Spleen (tissue), 11 donors: ENCODE results near the gene CHST15. TPM values are rescaled to one million over a fixed set of nuclear protein-coding genes. Genes with fewer than 3 reads are reported as not detected.

Source experiments
- DNase-seq: peaks from one replicate; pipeline ENCODE4 v3.0.0-alpha.2; 2020
- H3K27ac ChIP-seq, 8 donors: fragments of 200-600 bp; sonication (generic) in 7 of 8; 1 replicate in 4 of 8; 2 replicates in 4 of 8; pipeline versions ENCODE4 v1.5.0 to v1.8.0; 2016 to 2021; ENCODE audit warnings: inconsistent platforms in 4 of 8, mild to moderate bottlenecking in 4 of 8, moderate library complexity in 1 of 8
- H3K27me3 ChIP-seq, 7 donors: fragments of 200-600 bp; sonication (generic) in 6 of 7; replicated peaks in 1 of 7; 1 replicate in 4 of 7; 2 replicates in 3 of 7; pipeline versions ENCODE4 v1.5.0 to v1.8.0; 2016 to 2021; ENCODE audit warnings: inconsistent platforms in 3 of 7, mild to moderate bottlenecking in 1 of 7
- H3K36me3 ChIP-seq, 6 donors: fragments of 200-600 bp; sonication (generic) in 5 of 6; 1 replicate in 4 of 6; 2 replicates in 2 of 6; pipeline versions ENCODE4 v1.5.0 to v1.8.0; 2016 to 2021; ENCODE audit warnings: inconsistent platforms in 2 of 6
- H3K4me1 ChIP-seq, 6 donors: fragments of 200-600 bp; sonication (generic) in 5 of 6; 1 replicate in 3 of 6; 2 replicates in 3 of 6; pipeline versions ENCODE4 v1.5.0 to v1.8.0; 2016 to 2021; ENCODE audit warnings: inconsistent platforms in 3 of 6
- H3K4me3 ChIP-seq, 8 donors: fragments of 200-600 bp; sonication (generic) in 7 of 8; 1 replicate in 4 of 8; 2 replicates in 4 of 8; pipeline versions ENCODE4 v1.5.0 to v1.8.0; 2016 to 2021; ENCODE audit warnings: inconsistent platforms in 4 of 8, mild to moderate bottlenecking in 4 of 8, moderate library complexity in 2 of 8
- H3K9me3 ChIP-seq, 8 donors: fragments of 200-600 bp; sonication (generic) in 7 of 8; 1 replicate in 4 of 8; 2 replicates in 4 of 8; pipeline versions ENCODE4 v1.5.0 to v1.8.0; 2016 to 2021; ENCODE audit warnings: inconsistent platforms in 4 of 8
- CTCF ChIP-seq, 11 experiments: fragments of 200-600 bp in 7 of 11; fragments of 450-650 bp in 4 of 11; sonication (generic) in 4 of 11; IDR thresholded peaks in 8 of 11; conservative IDR thresholded peaks in 3 of 11; 1 replicate in 7 of 11; 2 replicates in 4 of 11; pipeline versions ENCODE4 v1.4.0 to v1.8.0; 2016 to 2021; ENCODE audit warnings: antibody characterized with exemption in 11 of 11, inconsistent platforms in 4 of 11, mild to moderate bottlenecking in 1 of 11
- POLR2A ChIP-seq, 3 donors: fragments of 450-650 bp; IDR thresholded peaks; one replicate each; pipeline ENCODE4 v1.5.1; 2017; ENCODE audit warnings: antibody characterized with exemption in 3 of 3, mild to moderate bottlenecking in 1 of 3
- POLR2AphosphoS5 ChIP-seq, 3 donors: sonication (generic); formaldehyde crosslinking; IDR thresholded peaks; one replicate each; pipeline ENCODE4 v1.5.1; 2017; ENCODE audit warnings: antibody characterized with exemption in 3 of 3
- WGBS, 5 donors: extraction: QIAGEN DNeasy Blood & Tissue Kit in 3 of 5; methylation state at CpG; one replicate each; pipeline versions ENCODE4 v1.1.5 to v1.1.7; 2013 to 2018; 5-methylcytosine and 5-hydroxymethylcytosine counted together
- intact Hi-C: fragments of 100-400 bp; cut with DNase I; formaldehyde crosslinking; loops from one replicate; pipeline ENCODE4 v1.15.0; 2023; ENCODE audit warnings: low total_unique reads
- polyA plus RNA-seq, 3 donors: library from polyadenylated mRNA; stranded (reverse); fragments of 200-250 nt; gene quantifications; one replicate each; pipeline ENCODE4 v1.2.1, GENCODE V29; 2013
- total RNA-seq, 7 donors: library from RNA; depleted of rRNA in 3 of 7; stranded (reverse); fragments of >200 nt in 3 of 7; fragmentation: NEBNext Ultra II Directional in 4 of 7; extraction: Animal tissue kit (Norgen Biotek cat#: 25700) in 4 of 7; gene quantifications; one replicate each; pipeline versions ENCODE4 v1.1.0 to v1.2.1, GENCODE V29; 2016 to 2021
- donor health status: healthy with polysubstance abuse.
- donor health status: DM: no; HTN: no; CAD: no; lungs with moderate emphysema.
- donor health status: DM: no; HTN: no; CAD: no.
- donor health status: Bipolar disorder and iron deficiency.
- donor health status: healthy.
- donor health status: DM: no; HTN: no; CAD: no.
- donor health status: DM: yes; HTN: yes; CAD: no.

Gene CHST15
- total and polyA plus RNA-seq, 10 donors: 6.1 to 133 (median 102) TPM

DNA sequence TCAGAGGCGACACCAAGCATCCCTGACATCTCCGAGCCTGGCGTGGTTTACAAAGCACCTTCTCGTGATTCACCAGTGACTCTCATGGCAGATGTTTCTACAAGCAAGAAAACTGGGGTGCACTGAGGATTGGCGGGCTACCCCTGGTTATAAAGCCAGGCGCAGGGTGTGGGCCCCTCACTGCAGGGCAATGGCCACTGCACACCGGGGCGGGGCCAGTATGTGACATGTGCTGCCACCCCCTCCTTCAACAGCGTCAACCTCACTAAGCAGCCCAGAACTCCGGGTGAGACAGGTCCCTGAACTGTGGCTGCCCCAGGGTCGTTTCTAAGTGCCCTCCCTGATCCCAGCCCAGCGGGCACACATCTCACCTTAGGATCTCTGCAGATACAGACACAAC lies 63.8 kb downstream of the CHST15 start:
- H3K27ac ChIP-seq: peak overlapping the region in 4 of 8 donors; percentile 7 to 63 (median 27)
- no peaks in the 10 kb centered on the region for H3K27me3 ChIP-seq
- H3K4me1 ChIP-seq: peaks cover 3 to 74% (median 34%) of the 10 kb centered on the region in 6 donors
- no peaks in the 10 kb centered on the region for H3K9me3 ChIP-seq
- 84 to 92% (median 88%) methylated on average over 10 to 12 of the region's 12 CpGs for WGBS, 5 donors
- no peak overlapping the region for H3K4me3 ChIP-seq
- H3K36me3 ChIP-seq: peaks cover 0 to 79% (median 2%) of the 10 kb centered on the region in 6 donors
- intact Hi-C loops: no loop called here
- DNase-seq: peak; percentile 63
- TF ChIP-seq POLR2AphosphoS5 (IDR thresholded peaks at IDR 0.05): no peak
- TF ChIP-seq POLR2A (IDR thresholded peaks at IDR 0.05): no peak
- no peak for TF ChIP-seq CTCF (IDR thresholded peaks at IDR 0.05 in 8 of 11, conservative IDR thresholded peaks at IDR 0.05 in 3 of 11)

GRCh38 chr10:124028700-124029480 lies 64.5 kb downstream of the CHST15 start:
- Histone ChIP-seq H3K4me3 (no peak overlapping the region), H3K27me3 (no peaks in the 10 kb centered on the region), H3K9me3 (no peaks in the 10 kb centered on the region), H3K4me1 (peaks cover 3 to 67% (median 28%) of the 10 kb centered on the region in 6 donors), H3K36me3 (peaks cover 0 to 77% (median 2%) of the 10 kb centered on the region in 6 donors), H3K27ac (peak overlapping the region in 2 of 8 donors; percentile 7 to 36)
- WGBS, 5 donors: 77 to 90% (median 86%) methylated on average over 9 to 14 of the region's 14 CpGs
- intact Hi-C loops: no loop called here
- DNase-seq: peak; percentile 59
- TF ChIP-seq POLR2AphosphoS5 (IDR thresholded peaks at IDR 0.05) (peak in 1 of 3 donors; percentile 31), POLR2A (IDR thresholded peaks at IDR 0.05) (no peak)

GRCh38 chr10:124027651-124028050 lies 65.7 kb downstream of the CHST15 start:
- Histone ChIP-seq H3K4me1 (peaks cover 0 to 55% (median 19%) of the 10 kb centered on the region in 6 donors), H3K27ac (no peak overlapping the region), H3K27me3 (no peaks in the 10 kb centered on the region), H3K4me3 (no peak overlapping the region), H3K36me3 (peaks cover 0 to 78% (median 2%) of the 10 kb centered on the region in 6 donors), H3K9me3 (no peaks in the 10 kb centered on the region)
- DNase-seq: peak; percentile 41
- 76 to 95% (median 80%) methylated on average over 9 of the region's 9 CpGs for WGBS, 5 donors
- intact Hi-C loops: no loop called here
- TF ChIP-seq POLR2A (IDR thresholded peaks at IDR 0.05): no peak
- peak in 1 of 3 donors; percentile 15 for TF ChIP-seq POLR2AphosphoS5 (IDR thresholded peaks at IDR 0.05)

DNA sequence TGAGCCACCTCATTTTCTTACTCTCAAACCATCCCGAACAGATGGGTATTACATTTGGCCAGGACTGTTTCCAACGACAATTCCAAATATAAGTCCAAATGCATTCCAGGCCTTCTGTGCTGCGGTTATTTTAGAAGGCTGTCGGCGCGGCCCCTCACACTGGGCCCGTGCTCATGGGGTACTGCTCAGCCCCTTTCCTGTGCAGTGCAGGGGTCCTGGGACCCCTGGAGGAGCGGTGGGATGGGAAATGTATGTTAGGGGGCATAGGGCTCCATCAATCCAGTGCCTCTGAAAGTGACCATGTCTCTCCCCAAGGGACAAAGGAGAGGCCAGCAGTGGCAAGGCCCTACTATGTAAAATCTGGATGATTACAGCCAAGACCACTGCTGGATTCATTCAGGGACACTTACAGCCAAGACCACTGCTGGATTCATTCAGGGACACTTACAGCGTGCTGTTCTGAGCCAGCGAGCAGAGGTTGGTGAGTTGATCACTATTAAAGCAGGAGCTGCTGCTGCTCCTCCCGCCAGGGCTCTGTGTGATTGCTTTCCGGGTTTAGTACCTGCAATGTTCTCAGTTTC lies 66.3 kb downstream of the CHST15 start:
- intact Hi-C loops: no loop called here
- H3K27ac ChIP-seq: peak overlapping the region in 3 of 8 donors; percentile 6 to 24 (median 11)
- peak; percentile 25 for DNase-seq
- H3K4me1 ChIP-seq: peaks cover 0 to 50% (median 18%) of the 10 kb centered on the region in 6 donors
- peaks cover 0 to 76% (median 2%) of the 10 kb centered on the region in 6 donors for H3K36me3 ChIP-seq
- TF ChIP-seq POLR2AphosphoS5 (IDR thresholded peaks at IDR 0.05) (peak in 1 of 3 donors; percentile 1), CTCF (IDR thresholded peaks at IDR 0.05 in 8 of 11, conservative IDR thresholded peaks at IDR 0.05 in 3 of 11) (no peak), POLR2A (IDR thresholded peaks at IDR 0.05) (no peak)
- H3K9me3 ChIP-seq: no peaks in the 10 kb centered on the region
- H3K4me3 ChIP-seq: no peak overlapping the region
- 82 to 94% (median 85%) methylated on average over 12 of the region's 12 CpGs for WGBS, 5 donors
- H3K27me3 ChIP-seq: no peaks in the 10 kb centered on the region

DNA sequence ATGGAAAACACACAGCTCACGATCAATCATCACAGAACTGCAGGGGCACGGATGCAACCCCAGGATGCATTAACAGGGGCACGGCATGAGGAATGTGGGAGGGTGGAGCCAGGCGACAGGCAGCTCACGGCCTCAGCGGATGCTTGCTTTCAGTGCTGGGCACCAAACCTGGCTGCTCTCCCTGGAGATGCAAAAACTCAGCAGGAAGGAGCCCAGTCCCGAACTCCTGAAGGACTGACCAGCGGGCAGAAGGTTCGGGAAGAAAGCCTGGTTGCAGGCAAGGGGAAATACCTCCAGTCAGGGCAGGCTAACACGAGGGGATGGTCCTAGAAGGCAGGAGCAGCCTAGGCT lies 66.8 kb downstream of the CHST15 start:
- WGBS, 5 donors: 78 to 92% (median 85%) methylated on average over 10 of the region's 10 CpGs
- Histone ChIP-seq H3K27ac (peak overlapping the region in 3 of 8 donors; percentile 6 to 30 (median 11)), H3K36me3 (peaks cover 0 to 76% (median 2%) of the 10 kb centered on the region in 6 donors)

More for the DNA sequence above, 66.8 kb downstream of the CHST15 start:
- DNase-seq: peak; percentile 56
- H3K4me1 ChIP-seq: peaks cover 0 to 48% (median 18%) of the 10 kb centered on the region in 6 donors
- TF ChIP-seq POLR2AphosphoS5 (IDR thresholded peaks at IDR 0.05): peak in 2 of 3 donors; percentile 7 to 41
- TF ChIP-seq POLR2A (IDR thresholded peaks at IDR 0.05): no peak
- intact Hi-C loops: no loop called here
- H3K9me3 ChIP-seq: no peaks in the 10 kb centered on the region
- H3K4me3 ChIP-seq: no peak overlapping the region
- no peaks in the 10 kb centered on the region for H3K27me3 ChIP-seq
